Neural progenitor cell (in vitro differentiated cells): ENCODE results near the gene TRIM50. TPM values are rescaled to one million over a fixed set of nuclear protein-coding genes. Genes with fewer than 3 reads are reported as not detected.

Experiments
- DNase-seq: peaks from one replicate; pipeline ENCODE4 v3.0.0-alpha.2; 2016; ENCODE audit warnings: low spot score
- H2AFZ ChIP-seq: fragments of 200-600 bp; sonication (generic); replicated peaks from 2 replicates; pipeline ENCODE4 v1.6.1; 2016; ENCODE audit warnings: antibody characterized with exemption
- H3F3A ChIP-seq: fragments of 200-600 bp; sonication (generic); 2 replicates; pipeline ENCODE4 v1.6.1; 2016; ENCODE audit warnings: antibody characterized with exemption, low read depth
- H3K27ac ChIP-seq: fragments of 200-600 bp; sonication (generic); 2 replicates; pipeline ENCODE4 v1.5.1; 2016; ENCODE audit warnings: mild to moderate bottlenecking
- H3K27me3 ChIP-seq: fragments of 200-600 bp; sonication (generic); 2 replicates; pipeline ENCODE4 v1.6.1; 2016; ENCODE audit warnings: mild to moderate bottlenecking, moderate library complexity
- H3K36me3 ChIP-seq: fragments of 200-600 bp; sonication (generic); 2 replicates; pipeline ENCODE4 v1.5.1; 2016
- H3K4me1 ChIP-seq: fragments of 200-600 bp; sonication (generic); 2 replicates; pipeline ENCODE4 v1.6.1; 2016; ENCODE audit warnings: mixed run types
- H3K4me2 ChIP-seq: fragments of 200-600 bp; sonication (generic); 2 replicates; pipeline ENCODE4 v1.6.1; 2016
- H3K4me3 ChIP-seq: fragments of 200-600 bp; sonication (generic); 2 replicates; pipeline ENCODE4 v1.5.1; 2016
- H3K79me2 ChIP-seq: fragments of 200-600 bp; sonication (generic); 2 replicates; pipeline ENCODE4 v1.6.1; 2016; ENCODE audit warnings: low read depth
- H3K9ac ChIP-seq: fragments of 200-600 bp; sonication (generic); 2 replicates; pipeline ENCODE4 v1.6.1; 2016
- H3K9me3 ChIP-seq: fragments of 200-600 bp; sonication (generic); 2 replicates; pipeline ENCODE4 v1.5.1; 2016; ENCODE audit warnings: low read depth
- H4K20me1 ChIP-seq: fragments of 200-600 bp; sonication (generic); 2 replicates; pipeline ENCODE4 v1.6.1; 2016; ENCODE audit warnings: low read depth
- H3K27ac Mint-ChIP-seq: 3 replicates; pipeline ENCODE4 v1.8.0; 2021; ENCODE audit warnings: mixed read lengths
- H3K27me3 Mint-ChIP-seq: 2 replicates; pipeline ENCODE4 v1.8.0; 2022; ENCODE audit warnings: low read depth, mild to moderate bottlenecking, inconsistent platforms, moderate library complexity, mixed read lengths; ENCODE audit not compliant: insufficient read depth
- H3K36me3 Mint-ChIP-seq: 3 replicates; pipeline ENCODE4 v1.8.0; 2021; ENCODE audit warnings: mixed read lengths
- H3K4me1 Mint-ChIP-seq: 3 replicates; pipeline ENCODE4 v1.8.0; 2021; ENCODE audit warnings: mixed read lengths
- H3K4me3 Mint-ChIP-seq: 3 replicates; pipeline ENCODE4 v1.8.0; 2021; ENCODE audit warnings: mild to moderate bottlenecking, moderate library complexity, mixed read lengths
- H3K9me3 Mint-ChIP-seq: 3 replicates; pipeline ENCODE4 v1.8.0; 2020; ENCODE audit warnings: mixed read lengths
- CTCF ChIP-seq: fragments of 200-600 bp; sonication (generic); IDR thresholded peaks from 2 replicates; pipeline ENCODE4 v1.5.1; 2017; ENCODE audit warnings: antibody characterized with exemption, mild to moderate bottlenecking
- EZH2 ChIP-seq: fragments of 200-600 bp; sonication (generic); IDR thresholded peaks from 2 replicates; pipeline ENCODE4 v1.6.1; 2017; ENCODE audit warnings: antibody characterized with exemption, mild to moderate bottlenecking, moderate library complexity
- EZH2phosphoT487 ChIP-seq: fragments of 200-600 bp; sonication (generic); IDR thresholded peaks from 2 replicates; pipeline ENCODE4 v1.6.1; 2017; ENCODE audit warnings: antibody characterized with exemption
- total RNA-seq: library from RNA; depleted of rRNA; stranded (reverse); fragments of >200 nt; gene quantifications from 2 replicates; pipeline ENCODE4 v1.2.3, GENCODE V29; 2015; ENCODE audit warnings: low replicate concordance

Gene TRIM50
- total RNA-seq, 1 donor from 2014 or later = not detected

GRCh38 chr7:73341877-73342276 is 14.0 kb upstream of the TRIM50 start:
- no peaks in the 10 kb centered on the region for H3K9me3 Mint-ChIP-seq
- H3K4me3 Mint-ChIP-seq = no peak overlapping the region
- no peaks in the 10 kb centered on the region for H3K36me3 Mint-ChIP-seq
- Histone ChIP-seq H3K4me1 (peaks cover 14% of the 10 kb centered on the region), H3K79me2 (no peaks in the 10 kb centered on the region), H3K36me3 (no peaks in the 10 kb centered on the region), H3F3A (no peaks in the 10 kb centered on the region), H2AFZ (peak overlapping the region; percentile 89), H3K27ac (no peak overlapping the region), H3K9me3 (no peaks in the 10 kb centered on the region), H3K9ac (no peak overlapping the region), H4K20me1 (no peaks in the 10 kb centered on the region), H3K4me3 (no peak overlapping the region), H3K27me3 (no peaks in the 10 kb centered on the region), H3K4me2 (no peak overlapping the region)
- H3K27me3 Mint-ChIP-seq = peaks cover 11% of the 10 kb centered on the region
- H3K4me1 Mint-ChIP-seq = peaks cover 26% of the 10 kb centered on the region
- TF ChIP-seq EZH2phosphoT487 = no peak
- TF ChIP-seq EZH2 = no peak
- TF ChIP-seq CTCF = no peak
- DNase-seq = no peak
- H3K27ac Mint-ChIP-seq = peak overlapping the region; percentile 70

DNA sequence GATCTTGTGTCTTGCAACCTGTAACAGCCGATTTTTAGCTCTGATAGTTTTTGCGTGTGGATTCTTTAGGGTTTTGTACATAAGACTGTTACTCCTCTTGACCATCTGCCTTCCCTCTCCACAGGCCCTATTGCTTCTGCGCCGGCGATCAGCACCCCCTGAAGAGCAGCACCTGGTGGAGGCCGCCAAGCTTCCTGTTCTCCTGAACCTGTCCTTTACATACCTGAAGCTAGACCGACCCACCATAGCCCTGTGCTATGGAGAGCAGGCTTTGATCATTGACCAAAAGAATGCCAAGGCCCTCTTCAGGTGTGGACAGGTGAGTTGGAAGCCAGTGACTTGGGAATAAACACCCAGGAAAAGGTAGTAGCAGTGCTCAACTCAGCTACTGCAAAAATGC is 12.6 kb upstream of the TRIM50 start:
- no peak overlapping the region for H3K4me2 ChIP-seq
- H3K4me1 Mint-ChIP-seq = peaks cover 22% of the 10 kb centered on the region

DNA sequence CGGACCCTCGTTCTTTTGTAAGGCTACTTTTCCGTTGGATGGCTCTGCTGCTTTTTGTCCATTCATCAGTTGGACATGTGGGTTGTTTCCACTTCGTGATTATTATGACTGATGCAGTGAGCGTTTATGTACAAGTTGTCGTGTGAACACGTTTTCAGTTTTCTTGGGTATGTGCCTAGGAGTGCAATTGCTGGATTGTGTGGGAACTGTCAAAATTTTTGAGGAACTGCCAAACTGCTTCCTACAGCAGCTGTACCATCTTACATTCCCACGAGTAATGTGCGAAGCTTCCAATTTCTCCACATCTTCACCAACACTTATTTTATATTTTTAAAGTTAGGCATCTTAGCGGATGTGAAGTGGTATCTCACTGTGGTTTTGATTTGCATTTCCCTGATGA is 10.4 kb upstream of the TRIM50 start:
- H3K4me1 Mint-ChIP-seq = peaks cover 15% of the 10 kb centered on the region

More for the DNA sequence above, 12.6 kb upstream of the TRIM50 start:
- H2AFZ ChIP-seq = no peak overlapping the region
- no peaks in the 10 kb centered on the region for H3K79me2 ChIP-seq
- no peaks in the 10 kb centered on the region for H3F3A ChIP-seq
- Mint-ChIP-seq H3K27ac (no peak overlapping the region), H3K27me3 (peaks cover 9% of the 10 kb centered on the region), H3K9me3 (no peaks in the 10 kb centered on the region), H3K36me3 (no peaks in the 10 kb centered on the region), H3K4me3 (no peak overlapping the region)
- H3K9me3 ChIP-seq = no peaks in the 10 kb centered on the region
- H3K27me3 ChIP-seq = no peaks in the 10 kb centered on the region
- no peaks in the 10 kb centered on the region for H3K36me3 ChIP-seq
- H4K20me1 ChIP-seq = no peaks in the 10 kb centered on the region
- TF ChIP-seq EZH2phosphoT487 (no peak), EZH2 (no peak), CTCF (no peak)
- no peak overlapping the region for H3K27ac ChIP-seq
- no peak for DNase-seq
- no peak overlapping the region for H3K9ac ChIP-seq
- H3K4me3 ChIP-seq = no peak overlapping the region
- H3K4me1 ChIP-seq = peaks cover 14% of the 10 kb centered on the region

More for the DNA sequence above, 10.4 kb upstream of the TRIM50 start:
- Histone ChIP-seq H3K36me3 (no peaks in the 10 kb centered on the region), H4K20me1 (no peaks in the 10 kb centered on the region), H2AFZ (no peak overlapping the region), H3K9me3 (no peaks in the 10 kb centered on the region), H3K4me2 (no peak overlapping the region), H3K79me2 (no peaks in the 10 kb centered on the region), H3K27ac (no peak overlapping the region), H3K4me1 (peaks cover 7% of the 10 kb centered on the region), H3K4me3 (no peak overlapping the region), H3K9ac (no peak overlapping the region), H3F3A (no peaks in the 10 kb centered on the region), H3K27me3 (no peaks in the 10 kb centered on the region)
- DNase-seq = no peak
- TF ChIP-seq CTCF (no peak), EZH2 (no peak), EZH2phosphoT487 (no peak)
- Mint-ChIP-seq H3K9me3 (no peaks in the 10 kb centered on the region), H3K27ac (no peak overlapping the region), H3K4me3 (no peak overlapping the region), H3K27me3 (peaks cover 7% of the 10 kb centered on the region), H3K36me3 (no peaks in the 10 kb centered on the region)
